SIG-M5 treated with dmso at 0.1 percent for 504 hours (cell line): ENCODE results near the gene TFF2.

ENCODE experiments used
- DNase-seq: peaks from one replicate; lab custom pipeline; 2025; ENCODE audit not compliant: unreplicated experiment; lab: John Stamatoyannopoulos, UW

The TFF2 gene

GRCh38 chr21:42366292-42367010, 15.7 kb upstream of the TFF2 start, which contains the start of gene TFF1:
Gene TFF1 (minus strand): TSS chr21:42366535. CDS start chr21:42366495, 40 bp downstream.
- no peak for DNase-seq

DNA sequence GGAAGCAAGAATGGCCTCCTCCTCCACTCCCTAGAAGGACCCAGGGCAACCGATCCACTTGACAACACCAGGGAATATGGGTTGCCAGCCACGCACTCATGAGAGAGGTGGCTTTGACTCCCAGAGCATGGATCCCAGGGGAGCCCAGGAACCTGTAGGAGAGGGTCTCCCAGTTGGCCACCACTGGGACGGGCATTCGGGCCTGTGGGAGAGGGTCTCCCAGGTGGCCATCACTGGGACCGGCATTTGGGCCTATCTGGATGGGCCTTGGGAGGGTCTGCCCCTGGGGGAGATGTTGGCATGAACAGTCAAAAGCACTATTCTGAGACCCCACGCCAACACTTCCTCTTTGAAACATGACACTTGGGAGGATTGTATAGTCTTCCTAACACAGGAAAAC, 15.0 kb upstream of the TFF2 start:
- no peak for DNase-seq

- peak; percentile 41 for DNase-seq
Observed at GRCh38 chr21:42364304-42364865, 13.6 kb upstream of the TFF2 start.

GRCh38 chr21:42363312-42363711, 12.5 kb upstream of the TFF2 start:
- peak; percentile 53 for DNase-seq

GRCh38 chr21:42362700-42363099, 11.9 kb upstream of the TFF2 start:
- DNase-seq, result no peak

DNA sequence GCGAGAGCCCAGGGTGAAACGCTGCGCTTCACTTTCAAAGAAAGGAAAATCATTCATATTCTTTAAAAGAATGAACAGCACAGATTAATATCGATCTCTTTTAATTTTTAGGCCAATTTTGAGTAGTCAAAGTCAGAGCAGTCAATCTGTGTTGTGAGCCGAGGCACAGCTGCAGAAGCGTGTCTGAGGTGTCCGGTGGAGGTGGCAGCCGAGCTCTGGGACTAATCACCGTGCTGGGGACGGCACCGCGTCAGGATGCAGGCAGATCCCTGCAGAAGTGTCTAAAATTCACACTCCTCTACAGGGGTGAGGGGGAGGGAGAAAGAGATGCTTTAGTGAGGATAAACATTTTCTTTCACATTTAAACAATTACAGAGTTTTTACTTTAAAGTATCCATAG, 11.4 kb upstream of the TFF2 start:
- no peak for DNase-seq

GRCh38 chr21:42361286-42361685, 10.5 kb upstream of the TFF2 start:
- no peak for DNase-seq

GRCh38 chr21:42360317-42360716, 9.5 kb upstream of the TFF2 start:
- no peak for DNase-seq

GRCh38 chr21:42358937-42359336, 8.1 kb upstream of the TFF2 start:
- DNase-seq, result no peak

DNA sequence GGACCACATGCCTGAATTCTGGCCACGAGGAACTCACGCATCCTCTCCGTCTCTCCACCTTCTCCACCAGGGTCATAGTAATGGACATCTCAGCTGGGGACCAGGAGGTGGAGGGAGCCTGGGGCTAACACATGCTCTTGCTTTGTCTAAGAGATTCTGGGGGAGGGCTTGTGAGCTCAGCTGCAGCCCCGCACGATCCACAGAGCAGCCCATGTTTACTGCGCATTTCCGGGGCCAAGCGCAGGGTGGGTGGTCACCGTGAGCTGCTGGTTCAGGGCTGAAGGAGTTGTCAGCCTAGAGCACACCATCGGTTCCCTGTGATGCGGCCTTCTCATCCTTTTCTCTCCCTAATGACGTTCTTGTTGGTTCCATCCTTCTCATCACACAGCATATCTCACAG, 7.5 kb upstream of the TFF2 start:
- no peak for DNase-seq

- no peak for DNase-seq
Observed at GRCh38 chr21:42357307-42357706, 6.5 kb upstream of the TFF2 start.

GRCh38 chr21:42356650-42357049, 5.9 kb upstream of the TFF2 start:
- DNase-seq, result no peak

- DNase-seq, result no peak
Observed at GRCh38 chr21:42356046-42356445, 5.3 kb upstream of the TFF2 start.

GRCh38 chr21:42353623-42354022, 2.8 kb upstream of the TFF2 start:
- DNase-seq, result no peak

GRCh38 chr21:42352441-42353095, 1.8 kb upstream of the TFF2 start:
- DNase-seq, result no peak

- no peak for DNase-seq
Observed at GRCh38 chr21:42351626-42352440, 1.0 kb upstream of the TFF2 start.

- DNase-seq, result no peak
Observed at GRCh38 chr21:42350318-42350910, 380 bp downstream of the TFF2 start.

GRCh38 chr21:42349420-42350317, 1.1 kb downstream of the TFF2 start:
- DNase-seq, result no peak

DNA sequence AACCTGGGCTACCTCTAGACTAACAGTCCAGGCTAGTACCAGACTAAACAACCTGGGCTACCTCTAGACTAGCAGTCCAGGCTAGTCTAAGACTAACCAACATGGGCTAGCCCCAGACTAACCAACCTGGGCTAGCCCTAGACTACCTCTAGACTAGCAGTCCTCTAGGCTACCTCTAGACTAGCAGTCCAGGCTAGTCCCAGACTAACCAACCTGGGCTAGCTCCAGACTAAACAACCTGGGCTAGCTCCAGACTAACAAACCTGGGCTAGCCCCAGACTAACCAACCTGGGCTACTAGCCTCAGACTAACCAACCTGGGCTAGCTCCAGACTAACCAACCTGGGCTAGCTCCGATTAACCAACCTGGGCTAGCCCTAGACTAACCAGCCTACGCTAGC, 2.0 kb downstream of the TFF2 start:
- DNase-seq, result no peak
